22Rv1 (cell line): ENCODE measurements around the gene INSYN2B.

Experiments
- ZFX ChIP-seq: fragments of 450-650 bp; IDR thresholded peaks from 2 replicates; pipeline ENCODE4 v1.6.1; 2017; ENCODE audit warnings: antibody characterized with exemption, borderline replicate concordance
- TF ChIP-seq, protein P1 (sequence below): fragments of 450-650 bp; IDR thresholded peaks from 2 replicates; pipeline ENCODE4 v1.5.1; 2017; ENCODE audit warnings: mild to moderate bottlenecking

DNA sequence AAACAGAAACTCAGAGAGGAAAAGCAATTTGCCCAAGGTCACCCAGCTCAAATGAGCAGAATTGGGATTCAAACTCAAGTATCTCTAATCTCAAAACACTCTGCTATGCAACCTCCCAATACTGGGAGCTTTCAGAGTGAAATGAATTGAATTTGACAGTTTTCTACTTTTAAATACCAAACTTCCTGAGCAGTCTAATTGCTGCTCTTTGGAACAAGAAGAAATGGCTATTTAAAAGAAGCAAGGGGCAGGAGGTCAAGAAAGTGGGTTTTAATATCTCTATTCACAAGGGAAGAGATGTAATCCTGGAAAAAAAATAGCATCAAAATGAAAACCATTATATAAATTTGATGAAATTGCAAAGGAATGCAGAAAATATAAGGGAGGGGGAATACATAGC lies 142.6 kb downstream of the INSYN2B start:
- TF ChIP-seq, protein P1, sequence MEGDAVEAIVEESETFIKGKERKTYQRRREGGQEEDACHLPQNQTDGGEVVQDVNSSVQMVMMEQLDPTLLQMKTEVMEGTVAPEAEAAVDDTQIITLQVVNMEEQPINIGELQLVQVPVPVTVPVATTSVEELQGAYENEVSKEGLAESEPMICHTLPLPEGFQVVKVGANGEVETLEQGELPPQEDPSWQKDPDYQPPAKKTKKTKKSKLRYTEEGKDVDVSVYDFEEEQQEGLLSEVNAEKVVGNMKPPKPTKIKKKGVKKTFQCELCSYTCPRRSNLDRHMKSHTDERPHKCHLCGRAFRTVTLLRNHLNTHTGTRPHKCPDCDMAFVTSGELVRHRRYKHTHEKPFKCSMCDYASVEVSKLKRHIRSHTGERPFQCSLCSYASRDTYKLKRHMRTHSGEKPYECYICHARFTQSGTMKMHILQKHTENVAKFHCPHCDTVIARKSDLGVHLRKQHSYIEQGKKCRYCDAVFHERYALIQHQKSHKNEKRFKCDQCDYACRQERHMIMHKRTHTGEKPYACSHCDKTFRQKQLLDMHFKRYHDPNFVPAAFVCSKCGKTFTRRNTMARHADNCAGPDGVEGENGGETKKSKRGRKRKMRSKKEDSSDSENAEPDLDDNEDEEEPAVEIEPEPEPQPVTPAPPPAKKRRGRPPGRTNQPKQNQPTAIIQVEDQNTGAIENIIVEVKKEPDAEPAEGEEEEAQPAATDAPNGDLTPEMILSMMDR: no peak
- no peak for TF ChIP-seq ZFX
